Stimulated activated CD4-positive, alpha-beta T cell treated with anti-CD3 and anti-CD28 coated beads, Interleukin-15, amount 100 ng/mL, for 24 hours (primary cell): ENCODE results near the gene SFMBT2.
"Not testable (repeated sequence)": the region's sequence is repeated elsewhere in the genome, so short reads cannot be mapped to it uniquely, and the experiment has no call there.

Experiments
- DNase-seq: peaks from one replicate; pipeline ENCODE4 v3.0.0-alpha.2; 2020

Gene SFMBT2

GRCh38 chr10:7258948-7259523, 151.8 kb downstream of the SFMBT2 start:
- peak; percentile 77 for DNase-seq

GRCh38 chr10:7255517-7255916, 155.3 kb downstream of the SFMBT2 start:
- no peak for DNase-seq

- DNase-seq: no peak
Observed at GRCh38 chr10:7251696-7252465, 159.0 kb downstream of the SFMBT2 start.

GRCh38 chr10:7250236-7250635, 160.6 kb downstream of the SFMBT2 start:
- DNase-seq: no peak

GRCh38 chr10:7248585-7249164, 162.2 kb downstream of the SFMBT2 start:
- DNase-seq: no peak

- DNase-seq: no peak
Observed at GRCh38 chr10:7248148-7248547, 162.7 kb downstream of the SFMBT2 start.

- DNase-seq: no peak
Observed at GRCh38 chr10:7245505-7245904, 165.3 kb downstream of the SFMBT2 start.

- no peak for DNase-seq
Observed at GRCh38 chr10:7243873-7244272, 167.0 kb downstream of the SFMBT2 start.

- no peak for DNase-seq
Observed at GRCh38 chr10:7243139-7243538, 167.7 kb downstream of the SFMBT2 start.

- DNase-seq: peak; percentile 54
Observed at GRCh38 chr10:7239312-7239985, 171.4 kb downstream of the SFMBT2 start.

GRCh38 chr10:7235376-7235775, 175.5 kb downstream of the SFMBT2 start:
- DNase-seq: no peak

GRCh38 chr10:7234109-7234508, 176.7 kb downstream of the SFMBT2 start:
- DNase-seq: no peak

GRCh38 chr10:7233259-7233991, 177.4 kb downstream of the SFMBT2 start:
- no peak for DNase-seq

- no peak for DNase-seq
Observed at GRCh38 chr10:7231509-7232414, 179.1 kb downstream of the SFMBT2 start.

- DNase-seq: no peak
Observed at GRCh38 chr10:7230951-7231350, 179.9 kb downstream of the SFMBT2 start.

GRCh38 chr10:7230036-7230435, 180.8 kb downstream of the SFMBT2 start:
- no peak for DNase-seq

- DNase-seq: no peak
Observed at GRCh38 chr10:7225133-7225532, 185.7 kb downstream of the SFMBT2 start.

- DNase-seq: no peak
Observed at GRCh38 chr10:7218968-7219367, 191.9 kb downstream of the SFMBT2 start.

GRCh38 chr10:7212696-7213095, 198.1 kb downstream of the SFMBT2 start:
- not testable (repeated sequence) for DNase-seq

GRCh38 chr10:7211857-7212577, 198.8 kb downstream of the SFMBT2 start:
- no peak for DNase-seq

GRCh38 chr10:7210516-7210915, 200.3 kb downstream of the SFMBT2 start:
- no peak for DNase-seq
